Panc1 (cell line): ENCODE measurements around the gene IGIP. TPM values are rescaled to one million over a fixed set of nuclear protein-coding genes. Genes with fewer than 3 reads are reported as not detected.
A peak's percentile ranks its signal among the peaks of the same experiment; 100 is the strongest.

Experiments used
- ATAC-seq: fragments of 200-7000 bp; cut with Tn5 transposase; 2 replicates; pipeline ENCODE4 v1.9.1; 2020; ENCODE audit warnings: mild to moderate bottlenecking, moderate library complexity
- BruUV-seq: library from RNA; stranded (reverse); fragments of 400-500 nt; replicated peaks from 2 replicates; lab custom pipeline; 2021; lab: Mats Ljungman, UMichigan
- CTCF ChIA-PET: fragments of 300-600 bp; sonication (Branson Sonifier 250); formaldehyde crosslinking; loops from one replicate; lab custom pipeline; 2022; ENCODE audit warnings: antibody characterized with exemption; lab: Charles Lee
- POLR2A ChIA-PET: fragments of 300-600 bp; sonication (Branson Sonifier 250); formaldehyde crosslinking; loops from one replicate; lab custom pipeline; 2022; ENCODE audit warnings: antibody characterized with exemption; lab: Charles Lee
- DNase-seq: peaks from one replicate; pipeline ENCODE4 v3.0.0-alpha.2; 2010; ENCODE audit warnings: low read depth, low spot score
- H3K27ac ChIP-seq: 2 replicates; pipeline ENCODE4 v1.5.1; 2011; ENCODE audit warnings: mild to moderate bottlenecking, low read length, inconsistent platforms
- H3K27me3 ChIP-seq: fragments of 200-500 bp; sonication (Bioruptor generic); 2 replicates; pipeline ENCODE4 v1.6.0; 2014; ENCODE audit warnings: low read length, inconsistent platforms; ENCODE audit not compliant: control insufficient read depth, insufficient read depth
- H3K36me3 ChIP-seq: fragments of 200-500 bp; sonication (Bioruptor generic); 2 replicates; pipeline ENCODE4 v1.5.1; 2014; ENCODE audit warnings: inconsistent platforms, mild to moderate bottlenecking, low read length, moderate library complexity; ENCODE audit not compliant: control insufficient read depth, insufficient read depth
- H3K4me1 ChIP-seq: 2 replicates; pipeline ENCODE4 v1.5.1; 2011; ENCODE audit warnings: inconsistent platforms, mild to moderate bottlenecking, low read length, moderate library complexity; ENCODE audit not compliant: control insufficient read depth, insufficient read depth
- H3K4me3 ChIP-seq, 2 experiments: 2 replicates each; pipeline ENCODE4 v1.5.1; 2011 to 2012; ENCODE audit warnings: low read depth in 2 of 2, low read length in 2 of 2, mild to moderate bottlenecking in 2 of 2, inconsistent platforms in 1 of 2, moderate library complexity in 1 of 2
- H3K9me3 ChIP-seq: fragments of 200-500 bp; sonication (Bioruptor generic); 2 replicates; pipeline ENCODE4 v1.5.1; 2014; ENCODE audit warnings: low read depth, mild to moderate bottlenecking, inconsistent platforms, low read length, moderate library complexity; ENCODE audit not compliant: control insufficient read depth, insufficient read depth
- POLR2AphosphoS5 ChIP-seq: IDR thresholded peaks from 2 replicates; pipeline ENCODE4 v1.6.1; 2012; ENCODE audit warnings: mild to moderate bottlenecking, low read depth, low read length, moderate library complexity
- SIN3A ChIP-seq: IDR thresholded peaks from 2 replicates; pipeline ENCODE4 v1.6.1; 2012; ENCODE audit warnings: low read depth, mild to moderate bottlenecking, low read length, moderate library complexity, borderline replicate concordance; ENCODE audit not compliant: insufficient read depth
- TCF7L2 ChIP-seq: IDR thresholded peaks from 2 replicates; pipeline ENCODE4 v1.6.1; 2011; ENCODE audit warnings: mild to moderate bottlenecking, low read depth, low read length, inconsistent platforms
- in situ Hi-C: cut with HindIII; loops from 2 replicates; pipeline ENCODE4 v1.10.0; 2016; ENCODE audit warnings: low sequenced_read_pairs, low pct_unique_long_range_greater_than_20kb
- intact Hi-C: fragments of 100-400 bp; cut with micrococcal nuclease; formaldehyde crosslinking; loops from one replicate; pipeline ENCODE4 v1.10.0; 2022; ENCODE audit not compliant: unreplicated experiment
- total RNA-seq: library from RNA; stranded (reverse); gene quantifications from one replicate; pipeline ENCODE4 v1.2.1, GENCODE V29; 2021; ENCODE audit not compliant: unreplicated experiment
- TF ChIP-seq, protein P1 (sequence below), 2 experiments: IDR thresholded peaks; 2 replicates each; pipeline ENCODE4 v1.6.1; 2011 to 2012; ENCODE audit warnings: low read depth in 2 of 2, control low read depth in 1 of 2, low read length in 1 of 2, mild to moderate bottlenecking in 1 of 2, moderate library complexity in 1 of 2; ENCODE audit not compliant: insufficient read depth in 1 of 2
- TF ChIP-seq, protein P2 (sequence below): fragments of 450-650 bp; IDR thresholded peaks from 2 replicates; pipeline ENCODE4 v1.5.1; 2017; ENCODE audit warnings: mild to moderate bottlenecking

The IGIP gene
- total RNA-seq, 1 experiment from 2014 or later: 7.7 TPM

DNA sequence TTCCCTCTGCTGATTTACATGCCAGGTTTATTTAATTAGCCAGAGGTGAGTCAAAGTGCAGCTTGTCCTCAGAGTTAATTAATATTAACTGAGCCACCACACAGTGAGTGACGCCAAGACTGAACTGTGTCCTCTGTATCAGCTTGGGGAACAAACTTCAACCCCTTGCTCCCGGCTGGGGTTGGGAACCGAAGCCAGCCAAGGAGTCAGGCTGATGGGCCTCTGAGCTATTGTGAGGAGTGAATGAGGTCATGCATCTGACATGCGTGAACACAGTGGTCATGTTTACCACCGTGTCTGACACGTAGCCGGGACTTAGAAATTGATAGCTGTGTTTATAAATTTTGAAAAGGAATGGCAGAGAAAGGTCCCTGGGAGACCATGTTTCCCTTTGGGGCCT lies 17.1 kb downstream of the IGIP start:
- ChIA-PET POLR2A (no interaction called here), CTCF (interaction anchor here (0.6 to 1.3 kb wide), 2 partner anchors 35 to 69 kb away, joined by 3 to 6 read pairs; no protein-coding TSS in a partner anchor)
- TF ChIP-seq TCF7L2: no peak
- no peak for TF ChIP-seq SIN3A
- TF ChIP-seq, protein P1, sequence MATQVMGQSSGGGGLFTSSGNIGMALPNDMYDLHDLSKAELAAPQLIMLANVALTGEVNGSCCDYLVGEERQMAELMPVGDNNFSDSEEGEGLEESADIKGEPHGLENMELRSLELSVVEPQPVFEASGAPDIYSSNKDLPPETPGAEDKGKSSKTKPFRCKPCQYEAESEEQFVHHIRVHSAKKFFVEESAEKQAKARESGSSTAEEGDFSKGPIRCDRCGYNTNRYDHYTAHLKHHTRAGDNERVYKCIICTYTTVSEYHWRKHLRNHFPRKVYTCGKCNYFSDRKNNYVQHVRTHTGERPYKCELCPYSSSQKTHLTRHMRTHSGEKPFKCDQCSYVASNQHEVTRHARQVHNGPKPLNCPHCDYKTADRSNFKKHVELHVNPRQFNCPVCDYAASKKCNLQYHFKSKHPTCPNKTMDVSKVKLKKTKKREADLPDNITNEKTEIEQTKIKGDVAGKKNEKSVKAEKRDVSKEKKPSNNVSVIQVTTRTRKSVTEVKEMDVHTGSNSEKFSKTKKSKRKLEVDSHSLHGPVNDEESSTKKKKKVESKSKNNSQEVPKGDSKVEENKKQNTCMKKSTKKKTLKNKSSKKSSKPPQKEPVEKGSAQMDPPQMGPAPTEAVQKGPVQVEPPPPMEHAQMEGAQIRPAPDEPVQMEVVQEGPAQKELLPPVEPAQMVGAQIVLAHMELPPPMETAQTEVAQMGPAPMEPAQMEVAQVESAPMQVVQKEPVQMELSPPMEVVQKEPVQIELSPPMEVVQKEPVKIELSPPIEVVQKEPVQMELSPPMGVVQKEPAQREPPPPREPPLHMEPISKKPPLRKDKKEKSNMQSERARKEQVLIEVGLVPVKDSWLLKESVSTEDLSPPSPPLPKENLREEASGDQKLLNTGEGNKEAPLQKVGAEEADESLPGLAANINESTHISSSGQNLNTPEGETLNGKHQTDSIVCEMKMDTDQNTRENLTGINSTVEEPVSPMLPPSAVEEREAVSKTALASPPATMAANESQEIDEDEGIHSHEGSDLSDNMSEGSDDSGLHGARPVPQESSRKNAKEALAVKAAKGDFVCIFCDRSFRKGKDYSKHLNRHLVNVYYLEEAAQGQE (IDR thresholded peaks at IDR 0.05; ENCODE audit: insufficient read depth in 1 of 2, low read depth in 2 of 2, low read length in 1 of 2): no peak
- TF ChIP-seq, protein P2, sequence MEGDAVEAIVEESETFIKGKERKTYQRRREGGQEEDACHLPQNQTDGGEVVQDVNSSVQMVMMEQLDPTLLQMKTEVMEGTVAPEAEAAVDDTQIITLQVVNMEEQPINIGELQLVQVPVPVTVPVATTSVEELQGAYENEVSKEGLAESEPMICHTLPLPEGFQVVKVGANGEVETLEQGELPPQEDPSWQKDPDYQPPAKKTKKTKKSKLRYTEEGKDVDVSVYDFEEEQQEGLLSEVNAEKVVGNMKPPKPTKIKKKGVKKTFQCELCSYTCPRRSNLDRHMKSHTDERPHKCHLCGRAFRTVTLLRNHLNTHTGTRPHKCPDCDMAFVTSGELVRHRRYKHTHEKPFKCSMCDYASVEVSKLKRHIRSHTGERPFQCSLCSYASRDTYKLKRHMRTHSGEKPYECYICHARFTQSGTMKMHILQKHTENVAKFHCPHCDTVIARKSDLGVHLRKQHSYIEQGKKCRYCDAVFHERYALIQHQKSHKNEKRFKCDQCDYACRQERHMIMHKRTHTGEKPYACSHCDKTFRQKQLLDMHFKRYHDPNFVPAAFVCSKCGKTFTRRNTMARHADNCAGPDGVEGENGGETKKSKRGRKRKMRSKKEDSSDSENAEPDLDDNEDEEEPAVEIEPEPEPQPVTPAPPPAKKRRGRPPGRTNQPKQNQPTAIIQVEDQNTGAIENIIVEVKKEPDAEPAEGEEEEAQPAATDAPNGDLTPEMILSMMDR: no peak
- no peak for TF ChIP-seq POLR2AphosphoS5
- intact Hi-C loops (no loop called here), in situ Hi-C loops (no loop called here)
- Histone ChIP-seq H3K36me3 (no peaks in the 10 kb centered on the region), H3K27ac (no peak overlapping the region), H3K4me3 (no peak overlapping the region), H3K9me3 (no peaks in the 10 kb centered on the region), H3K4me1 (peaks cover 5% of the 10 kb centered on the region; the same call in 1 of the 2 replicates), H3K27me3 (no peaks in the 10 kb centered on the region)
- ATAC-seq (no peak), DNase-seq (no peak)
- no TSS peak for BruUV-seq

DNA sequence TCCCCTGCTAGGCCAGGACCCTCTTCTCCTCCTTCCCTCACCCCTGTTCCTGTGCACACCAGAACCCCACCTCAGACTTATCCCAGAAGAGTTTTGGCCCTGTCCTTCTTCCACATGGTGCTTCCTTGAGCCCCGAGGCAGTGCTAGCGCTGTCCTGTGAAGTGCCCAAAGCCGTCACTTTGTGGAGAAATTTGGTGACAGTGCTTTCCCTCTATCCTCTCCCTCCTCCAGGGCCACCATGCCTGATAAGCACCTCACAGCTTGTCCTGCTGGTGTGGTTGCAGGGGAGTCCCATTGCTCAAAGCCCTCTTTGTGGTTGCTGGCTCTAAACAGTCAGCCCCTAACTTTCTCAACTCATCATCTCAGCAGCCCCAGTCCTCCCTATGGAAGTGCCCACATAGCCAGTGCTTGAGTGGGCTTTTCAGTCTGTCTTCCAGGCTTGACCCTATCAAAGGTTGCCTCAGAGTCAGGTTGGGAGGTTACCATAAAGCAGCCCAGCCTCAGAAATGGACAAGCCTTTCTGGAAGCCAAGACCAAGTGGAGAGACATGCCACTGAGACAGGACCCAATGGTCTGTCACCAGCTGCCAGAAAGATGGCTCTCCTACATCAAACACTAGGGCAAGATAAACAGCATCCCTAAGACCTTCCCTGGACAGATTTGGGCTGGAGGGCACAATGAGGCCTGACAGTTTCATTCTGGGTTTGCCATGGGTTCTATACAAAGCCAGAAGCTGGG lies 18.0 kb downstream of the IGIP start:
- no peak overlapping the region for H3K4me3 ChIP-seq
- no peak overlapping the region for H3K27ac ChIP-seq
- ChIA-PET CTCF (interaction anchor here (0.6 to 1.7 kb wide), 8 partner anchors 9 to 292 kb away, joined by 3 to 7 read pairs (median 4); no protein-coding TSS in a partner anchor), POLR2A (interaction anchor here (0.6 kb wide), 1 partner anchor 172 kb away, joined by 3 read pairs; no protein-coding TSS in a partner anchor)
- H3K9me3 ChIP-seq: no peaks in the 10 kb centered on the region
- no peaks in the 10 kb centered on the region for H3K36me3 ChIP-seq
- H3K27me3 ChIP-seq: no peaks in the 10 kb centered on the region
- in situ Hi-C loops (no loop called here), intact Hi-C loops (loop anchor here (1.0 kb wide), 1 partner anchor 70 kb away; no protein-coding TSS in a partner anchor)
- no TSS peak for BruUV-seq
- peaks cover 5% of the 10 kb centered on the region; the same call in 1 of the 2 replicates for H3K4me1 ChIP-seq
- TF ChIP-seq, protein P2: no peak
- no peak for TF ChIP-seq TCF7L2
- TF ChIP-seq, protein P1 (IDR thresholded peaks at IDR 0.05; ENCODE audit: insufficient read depth in 1 of 2, low read depth in 2 of 2, low read length in 1 of 2): no peak
- TF ChIP-seq POLR2AphosphoS5: no peak
- no peak for TF ChIP-seq SIN3A
- ATAC-seq: peak; percentile 44
- no peak for DNase-seq
